Keratinocyte (primary cell): Measurements from ENCODE around the gene PTPRN2. TPM values are rescaled to one million over a fixed set of nuclear protein-coding genes. Genes with fewer than 3 reads are reported as not detected.

Experiments
- DNase-seq: peaks from one replicate; pipeline ENCODE4 v3.0.0-alpha.2; 2011; ENCODE audit warnings: low read depth, missing footprints, low spot score
- FAIRE-seq: peaks from 2 replicates; lab custom pipeline; 2011; peaks lifted over from hg19 to GRCh38; lab: Jason Lieb, UNC
- H2AFZ ChIP-seq: 2 replicates; pipeline ENCODE4 v1.6.0; 2012; ENCODE audit warnings: low read length, control low read depth, inconsistent platforms; ENCODE audit not compliant: control insufficient read depth
- H3K27ac ChIP-seq: 2 replicates; pipeline ENCODE4 v1.5.1; 2011; ENCODE audit warnings: low read length; ENCODE audit not compliant: control insufficient read depth, insufficient read depth
- H3K27me3 ChIP-seq: 3 replicates; pipeline ENCODE4 v1.6.0; 2011; ENCODE audit warnings: low read length; ENCODE audit not compliant: control insufficient read depth, insufficient read depth; ENCODE audit errors: extremely low read depth
- H3K36me3 ChIP-seq, 2 experiments: 2 replicates in 1 of 2; 3 replicates in 1 of 2; pipeline ENCODE4 v1.5.1; 2011; ENCODE audit warnings: low read length in 2 of 2, mild to moderate bottlenecking in 1 of 2; ENCODE audit not compliant: control insufficient read depth in 2 of 2, insufficient read depth in 2 of 2; ENCODE audit errors: extremely low read depth in 1 of 2
- H3K4me1 ChIP-seq: 3 replicates; pipeline ENCODE4 v1.5.1; 2011; ENCODE audit warnings: low read length; ENCODE audit not compliant: control insufficient read depth, insufficient read depth; ENCODE audit errors: extremely low read depth
- H3K4me2 ChIP-seq: 3 replicates; pipeline ENCODE4 v1.6.0; 2011; ENCODE audit warnings: low read depth, low read length; ENCODE audit not compliant: control insufficient read depth, insufficient read depth; ENCODE audit errors: extremely low read depth
- H3K4me3 ChIP-seq, 3 experiments: fragments of 200-600 bp in 1 of 3; sonication (generic) in 1 of 3; 2 replicates in 2 of 3; 3 replicates in 1 of 3; pipeline ENCODE4 v1.5.1; 2011 to 2016; ENCODE audit warnings: low read length in 3 of 3, mild to moderate bottlenecking in 3 of 3, control low read depth in 2 of 3, inconsistent platforms in 1 of 3, low read depth in 1 of 3, mixed read lengths in 1 of 3, mixed run types in 1 of 3, moderate library complexity in 1 of 3; ENCODE audit not compliant: control insufficient read depth in 2 of 3, insufficient read depth in 2 of 3; ENCODE audit errors: extremely low read depth in 1 of 3
- H3K79me2 ChIP-seq: 2 replicates; pipeline ENCODE4 v1.6.0; 2012; ENCODE audit warnings: low read length; ENCODE audit not compliant: control insufficient read depth, insufficient read depth
- H3K9ac ChIP-seq: 3 replicates; pipeline ENCODE4 v1.6.0; 2011; ENCODE audit warnings: low read length; ENCODE audit not compliant: control insufficient read depth, insufficient read depth; ENCODE audit errors: extremely low read depth
- H3K9me1 ChIP-seq: 3 replicates; pipeline ENCODE4 v1.6.0; 2011; ENCODE audit warnings: low read length; ENCODE audit not compliant: control insufficient read depth, insufficient read depth; ENCODE audit errors: extremely low read depth
- H3K9me3 ChIP-seq: 2 replicates; pipeline ENCODE4 v1.5.1; 2012; ENCODE audit warnings: low read depth, low read length; ENCODE audit not compliant: control insufficient read depth
- H4K20me1 ChIP-seq: 3 replicates; pipeline ENCODE4 v1.6.0; 2011; ENCODE audit warnings: low read length; ENCODE audit not compliant: control insufficient read depth, insufficient read depth; ENCODE audit errors: extremely low read depth
- CTCF ChIP-seq, 3 experiments: IDR thresholded peaks in 1 of 3; conservative IDR thresholded peaks in 1 of 3; optimal IDR thresholded peaks in 1 of 3; 2 replicates in 2 of 3; 3 replicates in 1 of 3; pipeline versions ENCODE3 to v1.5.1; 2011; ENCODE audit warnings: low read length in 3 of 3, mild to moderate bottlenecking in 3 of 3, moderate library complexity in 2 of 3, control low read depth in 1 of 3, inconsistent platforms in 1 of 3; ENCODE audit not compliant: insufficient read depth in 2 of 3; ENCODE audit errors: extremely low read depth in 1 of 3
- EZH2 ChIP-seq: IDR thresholded peaks from one replicate; pipeline ENCODE4 v1.6.1; 2012; ENCODE audit warnings: inconsistent platforms, mild to moderate bottlenecking, low read length, moderate library complexity
- dilution Hi-C: fragments of 300-500 bp; cut with MboI; formaldehyde crosslinking; loops from one replicate; pipeline ENCODE4 v1.7.0; 2020; ENCODE audit warnings: low sequenced_read_pairs; ENCODE audit not compliant: extremely low pct_ligation_motif_present
- polyA plus RNA-seq, 5 experiments: library from polyadenylated mRNA; depleted of rRNA in 3 of 5; stranded (reverse) in 3 of 5; stranded (forward) in 1 of 5; unstranded in 1 of 5; fragments of >200 nt; gene quantifications; 1 replicate in 1 of 5; 2 replicates in 3 of 5; 3 replicates in 1 of 5; pipeline versions ENCODE4 v1.2.1 to v1.2.3, GENCODE V29; 2011 to 2012; ENCODE audit warnings: missing spikeins in 2 of 5, low read depth in 1 of 5, low replicate concordance in 1 of 5

The PTPRN2 gene
- polyA plus RNA-seq, 1 donor (not counting 4 experiments of a cell fraction or from before 2014, with no cell fraction given) = not detected

GRCh38 chr7:157688533-157689268 is 898.9 kb downstream of the PTPRN2 start:
- Histone ChIP-seq H3K4me3 (no peak overlapping the region), H3K4me1 (no peaks in the 10 kb centered on the region), H3K27me3 (peaks cover 79% of the 10 kb centered on the region)

GRCh38 chr7:157687845-157688532 is 899.6 kb downstream of the PTPRN2 start:
- no peak for DNase-seq
- Histone ChIP-seq H3K36me3 (no peaks in the 10 kb centered on the region), H3K27me3 (peaks cover 79% of the 10 kb centered on the region), H3K27ac (no peak overlapping the region), H3K4me1 (no peaks in the 10 kb centered on the region), H4K20me1 (no peaks in the 10 kb centered on the region), H2AFZ (no peak overlapping the region), H3K9me1 (no peaks in the 10 kb centered on the region), H3K4me2 (no peak overlapping the region), H3K9me3 (no peaks in the 10 kb centered on the region), H3K9ac (no peak overlapping the region), H3K4me3 (no peak overlapping the region), H3K79me2 (no peaks in the 10 kb centered on the region)
- FAIRE-seq = no peak
- dilution Hi-C loops = no loop called here
- TF ChIP-seq CTCF (optimal IDR thresholded peaks at IDR 0.05 in 1 of 3, IDR thresholded peaks at IDR 0.05 in 1 of 3, conservative IDR thresholded peaks at IDR 0.05 in 1 of 3; ENCODE audit: extremely low read depth in 1 of 3, insufficient read depth in 2 of 3, low read length in 3 of 3) = no peak
- no peak for TF ChIP-seq EZH2

More at GRCh38 chr7:157688533-157689268, 898.9 kb downstream of the PTPRN2 start:
- no peak overlapping the region for H3K27ac ChIP-seq
- H3K9me1 ChIP-seq = no peaks in the 10 kb centered on the region
- no peaks in the 10 kb centered on the region for H3K9me3 ChIP-seq
- H3K4me2 ChIP-seq = no peak overlapping the region
- no peak overlapping the region for H2AFZ ChIP-seq
- H3K9ac ChIP-seq = no peak overlapping the region
- H4K20me1 ChIP-seq = no peaks in the 10 kb centered on the region
- TF ChIP-seq CTCF (optimal IDR thresholded peaks at IDR 0.05 in 1 of 3, IDR thresholded peaks at IDR 0.05 in 1 of 3, conservative IDR thresholded peaks at IDR 0.05 in 1 of 3; ENCODE audit: extremely low read depth in 1 of 3, insufficient read depth in 2 of 3, low read length in 3 of 3) = no peak
- H3K79me2 ChIP-seq = no peaks in the 10 kb centered on the region
- dilution Hi-C loops = no loop called here
- FAIRE-seq (no peak), DNase-seq (no peak)
- H3K36me3 ChIP-seq = no peaks in the 10 kb centered on the region
